HepG2 (cell line): ENCODE measurements around the gene ZNF264. TPM values are rescaled to one million over a fixed set of nuclear protein-coding genes. Genes with fewer than 3 reads are reported as not detected.

Experiments used
- ADNP ChIP-seq: sonication (generic); formaldehyde crosslinking; IDR thresholded peaks from 2 replicates; pipeline ENCODE4 v1.4.0; 2020; ENCODE audit warnings: missing genetic modification reagents
- NPAS2 ChIP-seq: sonication (generic); formaldehyde crosslinking; IDR thresholded peaks from 2 replicates; pipeline ENCODE4 v1.8.0; 2022; ENCODE audit warnings: mild to moderate bottlenecking, missing genetic modification reagents, borderline replicate concordance
- PLRG1 ChIP-seq: fragments of 450-650 bp; conservative IDR thresholded peaks from 2 replicates; pipeline ENCODE4 v1.6.1; 2016
- PTBP1 ChIP-seq: fragments of 200-400 bp; formaldehyde crosslinking; IDR thresholded peaks from 2 replicates; pipeline ENCODE4 v1.6.1; 2018; ENCODE audit warnings: low read length, low read depth; ENCODE audit not compliant: poor library complexity, severe bottlenecking
- ZNF232 ChIP-seq: sonication (generic); formaldehyde crosslinking; IDR thresholded peaks from 2 replicates; pipeline ENCODE4 v1.4.0; 2020; ENCODE audit warnings: missing genetic modification reagents, borderline replicate concordance
- ZNF432 ChIP-seq: sonication (generic); formaldehyde crosslinking; IDR thresholded peaks from 2 replicates; pipeline ENCODE4 v1.5.0; 2020; ENCODE audit warnings: missing genetic modification reagents, mild to moderate bottlenecking, borderline replicate concordance
- ZNF7 ChIP-seq: IDR thresholded peaks from 2 replicates; pipeline ENCODE4 v1.6.1; 2016; ENCODE audit warnings: missing biosample characterization, missing genetic modification reagents
- ZNF777 ChIP-seq: sonication (generic); formaldehyde crosslinking; IDR thresholded peaks from 2 replicates; pipeline ENCODE4 v1.4.0; 2020; ENCODE audit warnings: missing genetic modification reagents
- polyA plus RNA-seq, 8 experiments: library from polyadenylated mRNA; depleted of rRNA in 3 of 8; stranded (reverse) in 7 of 8; unstranded in 1 of 8; fragments of >200 nt; fragmentation: Illumina TruSeq in 4 of 8; extraction: Trizol in 4 of 8; gene quantifications; 2 replicates each; pipeline versions ENCODE4 v1.2.1 to v1.2.3, GENCODE V29; 2011 to 2016; ENCODE audit warnings: low read depth in 4 of 8, missing spikeins in 1 of 8, mixed read lengths in 1 of 8; ENCODE audit not compliant: insufficient read depth in 1 of 8
- total RNA-seq, 5 experiments: library from RNA; depleted of rRNA; stranded (reverse); fragments of >200 nt; fragmentation: Illumina TruSeq; extraction: Trizol; gene quantifications; 2 replicates each; pipeline ENCODE4 v1.2.3, GENCODE V29; 2016; ENCODE audit warnings: low read depth in 1 of 5
- TF ChIP-seq, protein P1 (sequence below): sonication (generic); formaldehyde crosslinking; IDR thresholded peaks from 2 replicates; pipeline ENCODE4 v1.5.1; 2020; ENCODE audit warnings: mild to moderate bottlenecking, missing genetic modification reagents, borderline replicate concordance
- TF ChIP-seq, protein P2 (sequence below): sonication (generic); formaldehyde crosslinking; IDR thresholded peaks from 2 replicates; pipeline ENCODE4 v1.4.0; 2020; ENCODE audit warnings: missing genetic modification reagents
- TF ChIP-seq, protein P3 (sequence below): sonication (generic); formaldehyde crosslinking; IDR thresholded peaks from 2 replicates; pipeline ENCODE4 v1.4.0; 2020; ENCODE audit warnings: missing genetic modification reagents, borderline replicate concordance
- TF ChIP-seq, protein P4 (sequence below): sonication (generic); formaldehyde crosslinking; IDR thresholded peaks from 2 replicates; pipeline ENCODE4 v1.4.0; 2020; ENCODE audit warnings: missing genetic modification reagents, borderline replicate concordance
- TF ChIP-seq, protein P5 (sequence below): sonication (generic); formaldehyde crosslinking; IDR thresholded peaks from 2 replicates; pipeline ENCODE4 v1.8.0; 2022; ENCODE audit warnings: missing genetic modification reagents, low read depth, mild to moderate bottlenecking, borderline replicate concordance
- TF ChIP-seq, protein P6 (sequence below): sonication (generic); formaldehyde crosslinking; IDR thresholded peaks from 2 replicates; pipeline ENCODE4 v1.4.0; 2020; ENCODE audit warnings: mild to moderate bottlenecking, missing genetic modification reagents

Gene ZNF264
- total and polyA plus RNA-seq, 2 of the 13 experiments (the other 11 are each of a cell fraction or from before 2014, with no cell fraction given) = 3.5 to 17.6 TPM

DNA sequence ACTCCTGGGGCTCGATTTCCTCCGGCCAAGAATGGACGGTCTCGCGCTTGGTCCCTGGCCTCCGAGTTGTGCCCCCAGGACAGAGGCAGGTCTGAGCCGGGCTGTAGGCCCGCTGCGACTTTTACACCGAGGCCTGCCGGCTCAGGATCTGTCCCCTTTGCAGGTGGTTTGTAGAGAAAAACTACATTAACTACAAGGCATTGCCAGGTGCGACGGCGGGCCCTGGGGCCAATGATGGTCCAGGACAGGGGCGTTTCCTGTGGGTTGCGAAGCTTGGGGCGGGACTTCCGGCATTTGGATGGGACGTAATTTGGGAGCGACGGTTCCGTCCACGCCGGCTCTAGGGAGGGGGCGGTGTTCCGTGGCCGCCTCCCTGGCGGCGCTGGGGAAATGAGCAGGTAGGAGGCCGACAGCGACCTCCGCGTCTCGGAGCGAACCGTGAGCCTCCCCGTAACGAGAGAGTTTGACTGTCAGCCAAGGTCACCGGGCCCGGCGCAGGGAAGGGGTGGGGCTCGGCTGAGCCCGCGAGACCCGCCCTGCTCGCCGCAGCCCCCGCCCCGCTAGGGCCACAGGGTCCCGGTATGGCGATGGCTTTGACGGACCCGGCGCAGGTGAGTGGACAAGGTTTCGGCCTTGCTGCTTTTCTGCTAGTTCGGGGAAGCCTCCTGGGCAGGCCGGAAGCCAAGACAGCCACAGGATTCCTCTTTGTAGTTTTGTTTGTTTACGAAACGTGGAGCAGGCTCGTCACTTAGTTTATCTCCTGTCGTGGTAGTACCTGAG, 49.2 kb downstream of the ZNF264 start, which contains the start of gene ZNF805 (continued):
- TF ChIP-seq, protein P1, sequence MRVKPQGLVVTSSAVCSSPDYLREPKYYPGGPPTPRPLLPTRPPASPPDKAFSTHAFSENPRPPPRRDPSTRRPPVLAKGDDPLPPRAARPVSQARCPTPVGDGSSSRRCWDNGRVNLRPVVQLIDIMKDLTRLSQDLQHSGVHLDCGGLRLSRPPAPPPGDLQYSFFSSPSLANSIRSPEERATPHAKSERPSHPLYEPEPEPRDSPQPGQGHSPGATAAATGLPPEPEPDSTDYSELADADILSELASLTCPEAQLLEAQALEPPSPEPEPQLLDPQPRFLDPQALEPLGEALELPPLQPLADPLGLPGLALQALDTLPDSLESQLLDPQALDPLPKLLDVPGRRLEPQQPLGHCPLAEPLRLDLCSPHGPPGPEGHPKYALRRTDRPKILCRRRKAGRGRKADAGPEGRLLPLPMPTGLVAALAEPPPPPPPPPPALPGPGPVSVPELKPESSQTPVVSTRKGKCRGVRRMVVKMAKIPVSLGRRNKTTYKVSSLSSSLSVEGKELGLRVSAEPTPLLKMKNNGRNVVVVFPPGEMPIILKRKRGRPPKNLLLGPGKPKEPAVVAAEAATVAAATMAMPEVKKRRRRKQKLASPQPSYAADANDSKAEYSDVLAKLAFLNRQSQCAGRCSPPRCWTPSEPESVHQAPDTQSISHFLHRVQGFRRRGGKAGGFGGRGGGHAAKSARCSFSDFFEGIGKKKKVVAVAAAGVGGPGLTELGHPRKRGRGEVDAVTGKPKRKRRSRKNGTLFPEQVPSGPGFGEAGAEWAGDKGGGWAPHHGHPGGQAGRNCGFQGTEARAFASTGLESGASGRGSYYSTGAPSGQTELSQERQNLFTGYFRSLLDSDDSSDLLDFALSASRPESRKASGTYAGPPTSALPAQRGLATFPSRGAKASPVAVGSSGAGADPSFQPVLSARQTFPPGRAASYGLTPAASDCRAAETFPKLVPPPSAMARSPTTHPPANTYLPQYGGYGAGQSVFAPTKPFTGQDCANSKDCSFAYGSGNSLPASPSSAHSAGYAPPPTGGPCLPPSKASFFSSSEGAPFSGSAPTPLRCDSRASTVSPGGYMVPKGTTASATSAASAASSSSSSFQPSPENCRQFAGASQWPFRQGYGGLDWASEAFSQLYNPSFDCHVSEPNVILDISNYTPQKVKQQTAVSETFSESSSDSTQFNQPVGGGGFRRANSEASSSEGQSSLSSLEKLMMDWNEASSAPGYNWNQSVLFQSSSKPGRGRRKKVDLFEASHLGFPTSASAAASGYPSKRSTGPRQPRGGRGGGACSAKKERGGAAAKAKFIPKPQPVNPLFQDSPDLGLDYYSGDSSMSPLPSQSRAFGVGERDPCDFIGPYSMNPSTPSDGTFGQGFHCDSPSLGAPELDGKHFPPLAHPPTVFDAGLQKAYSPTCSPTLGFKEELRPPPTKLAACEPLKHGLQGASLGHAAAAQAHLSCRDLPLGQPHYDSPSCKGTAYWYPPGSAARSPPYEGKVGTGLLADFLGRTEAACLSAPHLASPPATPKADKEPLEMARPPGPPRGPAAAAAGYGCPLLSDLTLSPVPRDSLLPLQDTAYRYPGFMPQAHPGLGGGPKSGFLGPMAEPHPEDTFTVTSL (CRISPR knock-in tag) = no peak
- TF ChIP-seq, protein P2, sequence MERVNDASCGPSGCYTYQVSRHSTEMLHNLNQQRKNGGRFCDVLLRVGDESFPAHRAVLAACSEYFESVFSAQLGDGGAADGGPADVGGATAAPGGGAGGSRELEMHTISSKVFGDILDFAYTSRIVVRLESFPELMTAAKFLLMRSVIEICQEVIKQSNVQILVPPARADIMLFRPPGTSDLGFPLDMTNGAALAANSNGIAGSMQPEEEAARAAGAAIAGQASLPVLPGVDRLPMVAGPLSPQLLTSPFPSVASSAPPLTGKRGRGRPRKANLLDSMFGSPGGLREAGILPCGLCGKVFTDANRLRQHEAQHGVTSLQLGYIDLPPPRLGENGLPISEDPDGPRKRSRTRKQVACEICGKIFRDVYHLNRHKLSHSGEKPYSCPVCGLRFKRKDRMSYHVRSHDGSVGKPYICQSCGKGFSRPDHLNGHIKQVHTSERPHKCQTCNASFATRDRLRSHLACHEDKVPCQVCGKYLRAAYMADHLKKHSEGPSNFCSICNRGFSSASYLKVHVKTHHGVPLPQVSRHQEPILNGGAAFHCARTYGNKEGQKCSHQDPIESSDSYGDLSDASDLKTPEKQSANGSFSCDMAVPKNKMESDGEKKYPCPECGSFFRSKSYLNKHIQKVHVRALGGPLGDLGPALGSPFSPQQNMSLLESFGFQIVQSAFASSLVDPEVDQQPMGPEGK (CRISPR knock-in tag) = peak; percentile 98
- TF ChIP-seq ZNF432 (CRISPR knock-in tag) (no peak), PLRG1 (no peak), ADNP (CRISPR knock-in tag) (no peak), ZNF777 (CRISPR knock-in tag) (peak; percentile 65), ZNF232 (CRISPR knock-in tag) (peak; percentile 46; the same call in 1 of the 2 replicates), ZNF7 (CRISPR knock-in tag) (no peak), PTBP1 (no peak), NPAS2 (CRISPR knock-in tag) (no peak)
- TF ChIP-seq, protein P3, sequence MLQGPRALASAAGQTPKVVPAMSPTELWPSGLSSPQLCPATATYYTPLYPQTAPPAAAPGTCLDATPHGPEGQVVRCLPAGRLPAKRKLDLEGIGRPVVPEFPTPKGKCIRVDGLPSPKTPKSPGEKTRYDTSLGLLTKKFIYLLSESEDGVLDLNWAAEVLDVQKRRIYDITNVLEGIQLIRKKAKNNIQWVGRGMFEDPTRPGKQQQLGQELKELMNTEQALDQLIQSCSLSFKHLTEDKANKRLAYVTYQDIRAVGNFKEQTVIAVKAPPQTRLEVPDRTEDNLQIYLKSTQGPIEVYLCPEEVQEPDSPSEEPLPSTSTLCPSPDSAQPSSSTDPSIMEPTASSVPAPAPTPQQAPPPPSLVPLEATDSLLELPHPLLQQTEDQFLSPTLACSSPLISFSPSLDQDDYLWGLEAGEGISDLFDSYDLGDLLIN (CRISPR knock-in tag) = no peak
- TF ChIP-seq, protein P4, sequence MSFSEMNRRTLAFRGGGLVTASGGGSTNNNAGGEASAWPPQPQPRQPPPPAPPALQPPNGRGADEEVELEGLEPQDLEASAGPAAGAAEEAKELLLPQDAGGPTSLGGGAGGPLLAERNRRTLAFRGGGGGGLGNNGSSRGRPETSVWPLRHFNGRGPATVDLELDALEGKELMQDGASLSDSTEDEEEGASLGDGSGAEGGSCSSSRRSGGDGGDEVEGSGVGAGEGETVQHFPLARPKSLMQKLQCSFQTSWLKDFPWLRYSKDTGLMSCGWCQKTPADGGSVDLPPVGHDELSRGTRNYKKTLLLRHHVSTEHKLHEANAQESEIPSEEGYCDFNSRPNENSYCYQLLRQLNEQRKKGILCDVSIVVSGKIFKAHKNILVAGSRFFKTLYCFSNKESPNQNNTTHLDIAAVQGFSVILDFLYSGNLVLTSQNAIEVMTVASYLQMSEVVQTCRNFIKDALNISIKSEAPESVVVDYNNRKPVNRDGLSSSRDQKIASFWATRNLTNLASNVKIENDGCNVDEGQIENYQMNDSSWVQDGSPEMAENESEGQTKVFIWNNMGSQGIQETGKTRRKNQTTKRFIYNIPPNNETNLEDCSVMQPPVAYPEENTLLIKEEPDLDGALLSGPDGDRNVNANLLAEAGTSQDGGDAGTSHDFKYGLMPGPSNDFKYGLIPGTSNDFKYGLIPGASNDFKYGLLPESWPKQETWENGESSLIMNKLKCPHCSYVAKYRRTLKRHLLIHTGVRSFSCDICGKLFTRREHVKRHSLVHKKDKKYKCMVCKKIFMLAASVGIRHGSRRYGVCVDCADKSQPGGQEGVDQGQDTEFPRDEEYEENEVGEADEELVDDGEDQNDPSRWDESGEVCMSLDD (CRISPR knock-in tag) = no peak
- TF ChIP-seq, protein P5, sequence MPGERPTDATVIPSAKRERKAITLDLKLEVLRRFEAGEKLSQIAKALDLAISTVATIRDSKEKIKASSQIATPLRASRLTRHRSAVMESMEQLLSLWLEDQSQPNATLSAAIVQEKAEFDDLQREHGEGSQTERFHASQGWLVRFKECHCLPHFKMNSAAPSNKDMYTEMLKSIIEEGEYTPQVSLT (CRISPR knock-in tag) = no peak
- TF ChIP-seq, protein P6, sequence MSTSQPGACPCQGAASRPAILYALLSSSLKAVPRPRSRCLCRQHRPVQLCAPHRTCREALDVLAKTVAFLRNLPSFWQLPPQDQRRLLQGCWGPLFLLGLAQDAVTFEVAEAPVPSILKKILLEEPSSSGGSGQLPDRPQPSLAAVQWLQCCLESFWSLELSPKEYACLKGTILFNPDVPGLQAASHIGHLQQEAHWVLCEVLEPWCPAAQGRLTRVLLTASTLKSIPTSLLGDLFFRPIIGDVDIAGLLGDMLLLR (CRISPR knock-in tag) = no peak; the same call in 1 of the 2 replicates
